ENCODE results near the gene CTXND1. TPM values are rescaled to one million over a fixed set of nuclear protein-coding genes. Genes with fewer than 3 reads are reported as not detected.

CTXND1 gene
- total RNA-seq, result not detected in 2 replicates

DNA sequence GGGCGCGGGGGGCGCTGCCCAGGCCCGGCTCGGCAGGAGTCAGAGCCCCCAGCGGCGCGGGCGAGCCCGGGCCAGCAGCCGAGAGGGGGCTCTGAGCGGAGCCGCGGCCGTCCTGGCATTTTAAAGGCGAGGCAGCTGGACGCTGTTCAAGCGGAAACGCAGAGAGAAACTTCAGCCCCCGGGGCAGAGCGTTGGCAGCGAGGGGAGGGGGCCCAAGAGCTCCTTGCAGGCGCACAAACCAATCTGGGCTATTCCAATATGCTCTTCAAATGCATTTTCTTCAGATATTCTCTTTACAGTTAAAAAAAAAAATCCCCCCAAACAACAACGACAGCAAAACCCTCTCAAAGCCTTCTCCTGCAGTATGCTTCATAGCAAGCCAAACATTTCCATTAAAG lies at the start of gene CTXND1:
Gene CTXND1 (minus strand): TSS at position 93 of the 398 bp plus-strand sequence. CDS start 50,264 bp downstream, outside the sequence.

DNA sequence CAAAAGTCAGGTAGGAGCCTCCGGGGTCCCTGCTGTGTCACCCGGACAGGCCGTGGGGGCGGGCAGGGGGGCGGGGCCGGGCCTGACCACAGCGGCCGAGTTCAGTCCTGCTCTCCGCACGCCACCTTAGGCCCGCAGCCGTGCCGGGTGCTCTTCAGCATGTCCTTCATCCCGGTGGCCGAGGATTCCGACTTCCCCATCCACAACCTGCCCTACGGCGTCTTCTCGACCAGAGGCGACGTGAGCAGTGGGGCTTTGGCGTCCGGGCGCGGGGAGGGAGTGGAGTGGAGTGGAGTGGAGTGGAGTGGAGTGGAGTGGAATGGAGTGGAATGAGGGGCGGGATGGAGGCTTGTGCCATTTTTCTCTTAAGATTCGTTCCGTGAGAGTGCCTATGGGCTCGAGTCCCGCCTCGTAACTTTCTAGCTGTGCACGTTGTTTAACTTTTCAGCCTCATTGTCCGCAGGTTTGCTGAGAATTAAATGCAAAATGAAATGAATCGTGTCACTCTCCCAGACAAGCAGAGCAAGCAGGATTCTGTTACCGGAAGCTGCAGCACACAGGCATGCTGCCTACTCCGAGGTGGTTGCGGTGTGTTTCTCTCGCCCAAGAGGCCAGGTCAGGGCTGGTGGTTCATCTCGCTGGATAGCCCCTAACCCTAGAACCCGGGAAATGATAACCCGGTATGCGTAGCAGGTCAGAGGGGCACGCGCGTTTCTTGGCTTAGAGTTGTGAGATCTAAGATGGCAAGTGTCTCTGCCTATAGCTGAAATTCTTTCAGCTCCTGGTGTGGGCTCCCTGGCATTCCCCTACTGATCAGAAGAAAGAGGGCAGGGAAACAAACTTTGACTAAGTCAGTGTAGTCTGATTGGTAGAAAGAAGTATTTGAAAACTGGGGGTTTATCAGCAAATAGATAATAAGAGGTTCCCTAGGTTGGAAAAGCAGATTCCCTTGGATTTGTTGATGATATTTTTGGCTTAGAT lies 98.8 kb downstream of the CTXND1 start, which contains the start of gene FAH:
Gene FAH (plus strand): TSS at position 104 of the 981 bp plus-strand sequence. CDS start 56 bp downstream, at position 160.

Other genes starting within 250 kb of the CTXND1 start
- 107 and 158 TPM in 2 replicates for gene ZFAND6, start 192.5 kb downstream of the CTXND1 start, total RNA-seq
- gene FAH, start 99.2 kb downstream of the CTXND1 start, total RNA-seq, result 9.7 and 11.6 TPM in 2 replicates
- gene ARNT2, start 152.2 kb upstream of the CTXND1 start, total RNA-seq, result under 0.01 and 0.44 TPM in 2 replicates